Testis (tissue), 2 donors: ENCODE measurements around the gene PKNOX2.

Experiments used
- CTCF ChIP-seq, 3 experiments: fragments of 450-650 bp in 2 of 3; fragments of 200-600 bp in 1 of 3; sonication (generic) in 1 of 3; IDR thresholded peaks; one replicate each; pipeline ENCODE4 v1.5.1; 2016 to 2019; ENCODE audit warnings: antibody characterized with exemption in 3 of 3, mild to moderate bottlenecking in 2 of 3, moderate library complexity in 1 of 3
- POLR2A ChIP-seq: fragments of 450-650 bp; IDR thresholded peaks from one replicate; pipeline ENCODE4 v1.6.1; 2017; ENCODE audit warnings: antibody characterized with exemption, mild to moderate bottlenecking, moderate library complexity

DNA sequence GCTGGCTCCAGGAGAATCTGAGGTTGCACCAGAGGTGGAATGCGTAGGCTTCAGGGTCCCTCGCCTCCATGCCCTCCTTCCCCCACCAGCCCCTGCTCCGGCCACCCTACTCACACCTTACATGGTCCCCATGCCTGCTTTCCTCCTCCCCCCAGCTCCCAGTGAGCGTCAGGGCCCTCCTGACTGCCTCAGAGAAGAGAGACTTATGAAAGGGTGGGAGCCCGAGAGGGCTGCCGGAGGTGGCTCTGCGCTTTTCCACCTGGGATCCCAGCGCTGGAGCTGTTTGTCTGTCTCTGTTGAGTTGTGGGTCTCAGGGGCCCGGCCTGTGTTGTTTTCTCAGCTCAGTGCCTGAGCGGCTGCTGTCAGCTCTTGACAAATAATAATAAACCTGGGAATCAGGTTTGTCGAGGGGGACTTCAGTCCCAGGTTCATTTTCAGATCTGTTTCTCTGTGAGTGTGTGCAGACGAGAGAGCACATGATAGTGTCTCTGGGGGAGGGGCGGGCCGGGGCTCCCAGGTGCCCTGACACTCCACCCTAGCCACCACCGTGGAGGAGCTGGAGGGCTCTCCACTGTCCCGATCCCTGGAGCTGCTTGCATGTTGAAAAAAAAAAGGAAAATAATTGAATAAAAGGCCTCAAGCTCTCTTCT, 177.9 kb downstream of the PKNOX2 start:
- TF ChIP-seq CTCF (IDR thresholded peaks at IDR 0.05), result no peak
- TF ChIP-seq POLR2A, result no peak
